Brain pericyte (primary cell): ENCODE results near the gene EPHA1.

Source experiments
- DNase-seq: peaks from one replicate; pipeline ENCODE4 v3.0.0-alpha.2; 2012; ENCODE audit warnings: low read depth, low spot score

The EPHA1 gene

DNA sequence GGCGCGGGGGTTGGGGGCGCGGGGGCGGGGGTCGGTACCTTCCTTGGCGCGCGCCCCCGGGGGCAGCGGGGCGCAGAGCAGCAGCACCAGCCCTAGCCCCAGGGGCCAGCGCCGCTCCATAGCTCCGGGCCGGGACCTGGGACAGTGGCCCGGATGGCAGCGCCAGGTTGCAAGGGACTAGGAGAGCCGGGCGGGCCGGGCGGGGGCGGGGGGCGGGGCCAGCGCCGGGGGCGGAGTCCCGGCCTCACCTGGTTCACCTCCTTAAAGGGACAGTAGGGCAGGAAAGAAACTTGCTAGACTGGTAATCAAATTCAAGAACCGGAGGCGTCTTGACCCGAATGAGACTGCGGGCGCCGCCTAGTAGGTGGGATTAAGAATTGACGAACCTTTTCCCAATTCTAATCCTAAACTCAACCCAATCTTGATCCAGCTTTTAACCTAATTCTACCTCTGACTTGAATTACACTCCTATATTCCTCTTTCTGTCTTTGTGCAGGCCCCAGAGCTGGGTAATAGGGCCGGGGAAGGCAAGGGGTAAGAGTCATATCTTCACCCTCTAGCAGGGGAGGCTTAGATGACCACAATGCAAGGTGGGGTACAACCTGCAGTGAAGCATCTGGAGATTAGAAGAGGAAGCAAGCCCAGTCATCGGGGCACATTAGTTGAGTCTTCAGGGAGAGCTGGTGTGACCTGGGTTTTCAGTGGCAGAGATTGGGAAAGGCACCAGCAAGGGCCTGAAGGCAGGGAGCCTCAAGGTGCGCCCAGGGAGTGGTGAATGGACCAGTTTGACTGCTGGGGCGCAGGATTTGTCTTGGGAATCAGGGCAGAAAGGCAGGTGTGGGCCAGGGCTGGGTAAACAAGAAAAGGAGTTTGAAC is at the start of gene EPHA1:
Gene EPHA1 (minus strand): TSS at position 171 of the 876 bp plus-strand sequence. CDS start 51 bp downstream, at position 120.
- no peak for DNase-seq

DNA sequence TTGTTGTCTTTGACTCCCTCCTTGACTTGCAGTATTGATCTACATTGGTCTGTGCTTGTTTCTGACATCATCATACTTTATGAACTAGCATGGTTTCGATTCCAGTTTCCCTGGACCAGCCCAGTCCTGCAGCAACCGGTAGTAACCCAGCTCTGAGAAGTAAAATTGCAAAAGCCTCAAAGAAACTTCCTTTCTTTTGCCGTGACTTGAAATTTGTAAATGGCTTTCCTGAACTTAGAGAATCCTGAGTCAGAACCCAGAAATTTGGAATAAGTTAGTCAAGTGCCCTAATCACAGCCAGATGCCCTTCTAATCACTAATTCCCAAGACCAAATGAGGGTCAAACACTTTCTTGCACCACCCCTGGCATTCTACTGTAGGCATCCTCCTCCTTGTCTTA is 49.6 kb upstream of the EPHA1 start:
- no peak for DNase-seq

DNA sequence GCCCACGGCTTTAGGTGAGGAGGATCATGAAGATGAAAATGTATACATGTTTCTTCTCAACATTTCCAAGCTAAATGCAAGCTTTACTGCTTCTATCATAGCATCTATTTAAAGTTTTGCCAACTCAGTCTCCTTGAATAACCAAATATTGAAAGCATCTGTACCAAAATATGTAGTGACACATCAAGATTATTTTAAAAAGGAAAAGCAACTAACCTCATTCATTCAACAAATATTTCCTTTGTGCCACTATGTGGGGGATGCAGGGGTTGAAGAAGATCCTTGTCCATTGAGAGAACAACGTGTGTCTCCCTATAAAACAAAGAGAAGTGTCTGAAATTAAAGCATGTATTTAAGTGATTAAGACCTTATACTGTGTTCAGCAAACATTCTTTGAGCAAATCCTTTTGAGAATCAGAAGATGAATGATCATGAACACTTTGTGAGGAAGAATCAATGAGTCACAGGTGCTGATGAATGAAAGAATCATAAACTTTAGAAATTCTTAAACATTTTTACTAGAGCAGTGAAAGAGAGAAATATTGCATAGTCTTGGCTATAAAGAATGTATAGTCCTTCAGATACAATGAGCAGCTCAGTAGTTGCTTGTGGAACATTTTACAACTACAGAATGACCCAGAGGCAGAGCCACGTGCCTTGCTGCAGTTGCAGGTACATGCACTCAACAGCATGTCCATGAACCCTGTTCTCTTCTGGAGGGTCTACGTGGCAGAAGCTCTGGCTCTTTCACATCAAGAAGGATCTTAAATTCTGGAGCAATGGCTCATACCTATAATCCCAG is 48.5 kb upstream of the EPHA1 start:
- DNase-seq = no peak

DNA sequence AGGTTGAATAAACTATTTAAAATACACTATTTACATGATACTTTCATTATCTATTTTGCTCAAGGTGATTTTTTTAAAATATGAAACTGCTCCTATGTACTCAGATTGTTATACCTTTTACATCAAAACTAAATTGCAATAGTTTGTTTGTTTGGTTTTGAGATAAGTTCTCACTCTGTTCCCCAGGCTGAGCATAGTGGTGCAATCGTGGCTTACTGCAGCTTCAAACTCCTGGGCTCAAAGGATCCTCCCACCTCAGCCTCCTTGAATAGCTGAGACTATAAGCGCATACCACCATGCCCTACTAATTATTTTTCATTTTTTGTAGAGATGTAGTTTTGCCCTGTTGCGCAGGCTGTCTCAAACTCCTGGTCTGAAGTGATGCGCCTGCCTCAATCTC is 47.3 kb upstream of the EPHA1 start:
- no peak for DNase-seq

DNA sequence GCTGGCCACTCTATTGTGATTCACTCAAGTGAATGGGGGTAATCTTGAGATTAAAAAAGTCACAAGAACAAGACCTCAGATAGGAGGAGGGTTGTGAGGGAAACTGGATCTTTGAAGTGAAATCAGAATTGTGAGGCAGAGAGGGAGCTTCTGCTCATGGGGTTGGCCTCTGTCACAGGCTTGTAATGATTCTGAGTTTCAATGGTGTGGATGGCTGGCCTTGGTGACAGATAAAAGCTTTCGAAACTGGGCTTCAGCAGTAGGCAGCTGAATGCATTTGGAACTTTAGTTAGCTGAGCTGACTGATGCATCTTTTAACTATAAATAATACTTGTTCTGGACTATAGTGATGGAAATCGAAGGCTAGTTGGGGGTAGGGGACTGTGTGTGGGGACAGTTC is 46.8 kb upstream of the EPHA1 start:
- DNase-seq = no peak

DNA sequence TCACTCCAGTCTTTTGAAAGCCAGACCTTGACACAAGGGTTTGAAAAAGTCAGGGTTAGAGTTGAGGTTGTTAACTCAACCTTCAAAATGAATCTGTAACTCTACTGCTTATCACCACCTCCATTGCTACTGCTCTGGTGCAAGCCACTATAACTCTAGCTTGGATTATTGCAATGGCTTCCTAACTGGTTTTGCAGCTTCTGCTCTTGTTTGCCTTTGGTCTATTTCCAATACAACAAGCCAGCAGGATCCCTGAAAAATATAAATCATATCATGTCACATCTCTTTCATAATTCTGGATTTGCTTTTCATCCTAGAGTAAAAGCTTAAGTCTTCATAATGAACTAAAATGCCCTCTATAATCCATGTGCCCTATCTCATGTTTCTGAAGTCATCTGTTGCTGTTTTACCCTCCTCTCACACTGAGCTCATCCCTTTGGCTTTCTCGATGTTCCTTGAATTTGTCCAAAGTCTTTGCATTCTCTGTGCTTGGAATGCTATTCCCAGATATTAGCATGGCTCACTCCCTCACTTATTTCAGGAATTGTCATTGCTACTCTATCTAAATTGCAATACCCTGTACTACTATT is 45.5 kb upstream of the EPHA1 start:
- DNase-seq = no peak

DNA sequence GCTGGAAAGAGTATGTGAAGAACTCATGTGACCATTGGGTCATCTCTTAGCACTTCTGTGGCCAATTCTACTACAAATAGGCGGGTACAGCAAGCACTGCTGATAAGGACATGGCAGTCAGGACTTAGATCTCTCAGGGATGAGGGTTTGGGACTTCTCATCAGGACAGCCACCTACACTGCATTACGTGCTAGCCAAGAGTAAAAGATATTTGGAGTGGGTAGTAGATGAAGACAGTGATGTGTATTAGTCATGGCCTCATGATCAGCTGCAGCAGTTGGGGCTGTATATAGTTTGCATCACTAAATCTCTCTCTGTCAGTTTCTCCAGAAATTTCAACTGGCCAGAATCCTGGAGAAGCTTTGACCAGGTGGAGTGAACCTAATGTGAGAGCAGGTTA is 43.8 kb upstream of the EPHA1 start:
- DNase-seq = no peak

DNA sequence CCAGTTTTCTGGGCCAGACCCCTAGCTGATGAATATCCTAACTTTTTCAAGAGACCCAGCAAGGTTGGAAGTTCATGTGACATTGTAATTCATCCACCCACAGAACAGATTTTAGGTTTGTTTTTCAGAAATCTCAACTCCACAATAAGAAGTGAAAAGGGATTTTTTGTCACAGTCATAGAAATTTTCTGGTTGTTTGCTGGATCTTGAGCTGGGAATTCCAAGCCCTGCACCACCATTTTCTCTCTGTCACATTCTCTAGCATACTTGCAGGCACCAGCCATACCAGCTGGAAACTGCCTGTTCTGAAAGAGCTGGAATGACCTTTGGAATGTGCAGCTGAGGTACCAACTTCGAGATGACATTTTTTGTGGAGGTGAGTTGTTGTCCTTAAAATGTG is 43.1 kb upstream of the EPHA1 start:
- no peak for DNase-seq

DNA sequence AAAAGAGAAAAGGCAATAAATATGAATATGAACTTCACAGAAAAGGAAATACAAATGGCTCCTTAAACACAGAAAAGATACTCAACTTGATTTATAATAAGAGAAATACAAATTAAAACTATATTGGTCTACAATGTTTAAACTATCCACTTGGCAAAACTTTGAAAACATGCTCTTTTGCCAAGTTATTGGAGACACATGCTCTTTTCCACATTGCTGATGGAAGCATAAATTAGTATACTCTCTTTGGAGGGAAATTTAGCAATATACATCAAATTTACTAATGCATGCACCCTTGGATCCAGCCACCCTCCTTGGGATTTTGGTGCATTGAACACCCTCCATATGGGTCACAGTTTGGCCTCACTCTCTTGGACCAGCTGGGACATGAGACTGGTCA is 42.5 kb upstream of the EPHA1 start:
- DNase-seq = no peak

DNA sequence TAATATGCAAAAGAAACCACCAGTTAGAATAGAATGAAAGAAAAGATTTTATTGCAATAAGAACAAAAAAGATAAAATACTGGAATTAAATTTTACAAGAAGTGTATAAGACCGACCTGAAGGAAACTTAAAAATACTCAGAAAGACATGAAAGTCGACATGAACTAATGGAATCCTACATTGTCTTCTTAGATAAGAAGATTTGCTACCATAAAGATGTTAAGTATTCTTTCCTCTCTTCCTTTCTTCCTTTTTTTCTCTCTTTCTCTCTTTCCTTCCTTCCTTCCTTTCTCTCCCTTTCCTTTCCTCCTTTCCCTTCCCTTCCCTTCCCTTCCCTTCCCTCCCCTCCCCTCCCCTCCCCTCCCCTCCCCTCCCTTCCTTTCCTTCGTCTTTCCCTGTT is 41.1 kb upstream of the EPHA1 start:
- no peak for DNase-seq

DNA sequence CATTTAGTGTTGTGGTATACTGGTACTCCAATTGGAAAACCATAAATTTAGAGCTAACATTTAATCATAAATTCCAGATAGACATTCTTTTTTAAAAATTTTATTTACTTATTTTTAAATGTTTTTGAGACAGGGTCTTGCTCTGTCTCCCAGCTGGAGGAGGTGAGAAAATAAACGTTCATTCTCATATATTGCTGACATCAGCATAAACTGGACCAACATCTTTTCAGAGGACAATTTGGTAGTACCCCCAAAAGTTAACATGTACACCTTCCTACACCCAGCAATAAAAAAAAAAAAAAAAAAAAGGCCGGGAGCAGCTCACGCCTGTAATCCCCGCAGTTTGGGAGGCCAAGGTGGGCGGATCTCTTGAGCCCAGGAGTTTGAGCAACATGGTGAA is 39.8 kb upstream of the EPHA1 start:
- no peak for DNase-seq

DNA sequence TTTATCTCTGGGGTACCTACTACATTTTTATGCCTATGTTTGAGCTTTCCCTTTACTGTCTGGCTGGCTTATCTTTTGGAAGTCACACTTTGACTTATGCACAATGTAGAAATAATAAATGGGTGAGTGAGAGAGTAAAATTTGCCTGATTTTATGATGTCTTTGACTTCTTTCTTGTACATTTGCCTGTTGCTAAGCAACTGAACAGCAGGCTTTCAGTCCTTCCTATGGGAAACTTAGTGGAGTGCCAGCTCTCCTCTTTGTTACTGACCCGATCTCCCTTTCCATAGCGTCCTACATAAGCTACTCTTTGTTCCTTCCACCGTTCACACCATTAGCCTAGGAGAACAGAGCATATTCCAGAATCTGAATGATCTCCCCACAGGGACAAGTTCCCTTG is 38.8 kb upstream of the EPHA1 start:
- DNase-seq = no peak

DNA sequence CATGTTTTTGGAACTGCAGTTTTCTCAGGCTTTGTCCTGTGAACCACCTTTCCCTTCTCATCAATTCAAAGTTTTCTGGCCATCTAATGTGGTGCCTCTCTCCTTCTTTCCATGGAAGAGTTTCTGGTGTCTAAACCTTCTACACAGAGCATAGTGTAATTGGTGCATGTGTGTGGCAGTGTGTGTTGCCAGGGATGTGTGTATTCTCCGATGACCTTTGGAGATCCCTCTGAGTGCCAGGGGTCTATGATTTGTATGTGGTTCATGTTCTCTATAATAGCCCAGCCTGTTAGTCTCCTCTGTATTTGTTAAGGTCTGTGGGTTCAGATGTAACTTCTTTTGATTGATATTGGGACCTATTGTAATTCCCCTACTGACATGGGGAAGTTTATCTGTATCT is 36.1 kb upstream of the EPHA1 start:
- no peak for DNase-seq

DNA sequence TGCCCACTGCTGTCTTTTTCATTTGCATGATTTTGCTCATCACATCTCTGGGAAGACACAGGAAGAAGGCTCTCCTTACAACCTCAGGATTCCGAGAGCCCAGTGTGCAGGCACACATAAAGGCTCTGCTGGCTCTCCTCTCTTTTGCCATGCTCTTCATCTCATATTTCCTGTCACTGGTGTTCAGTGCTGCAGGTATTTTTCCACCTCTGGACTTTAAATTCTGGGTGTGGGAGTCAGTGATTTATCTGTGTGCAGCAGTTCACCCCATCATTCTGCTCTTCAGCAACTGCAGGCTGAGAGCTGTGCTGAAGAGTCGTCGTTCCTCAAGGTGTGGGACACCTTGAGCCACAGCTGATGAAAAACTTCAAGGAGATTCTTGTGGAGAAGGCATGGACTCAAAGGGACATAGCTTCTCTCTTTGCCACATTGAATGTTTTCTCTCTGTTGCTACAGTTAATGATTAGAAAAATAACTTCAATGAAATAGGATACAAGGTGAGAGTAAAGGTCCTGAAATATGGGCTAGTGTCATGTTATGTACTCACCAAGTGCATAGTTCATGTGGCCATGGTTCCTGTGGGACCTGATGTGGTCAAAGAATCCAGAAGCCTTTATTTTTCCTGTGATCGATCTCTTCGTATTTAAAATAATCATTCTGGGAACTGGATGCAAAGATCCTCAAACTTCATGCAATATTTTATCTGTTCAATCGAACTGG is 35.6 kb upstream of the EPHA1 start:
- no peak for DNase-seq

DNA sequence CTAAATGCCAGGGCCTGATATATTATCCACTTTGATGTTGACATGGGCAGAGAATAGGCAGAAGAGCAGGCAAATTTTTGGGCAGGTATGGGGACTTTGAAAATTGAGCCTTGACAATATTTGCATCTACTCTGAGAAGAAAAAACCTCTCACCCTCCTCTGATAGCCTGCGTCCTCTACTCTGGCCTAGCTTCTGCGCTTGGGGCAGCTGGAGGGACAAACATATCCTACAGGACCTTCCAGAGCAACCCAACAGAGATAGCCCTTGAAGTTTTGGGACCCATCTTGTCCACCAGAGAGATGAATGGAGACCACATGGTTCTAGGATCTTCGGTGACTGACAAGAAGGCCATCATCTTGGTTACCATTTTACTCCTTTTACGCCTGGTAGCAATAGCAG is 34.5 kb upstream of the EPHA1 start, which contains the start of gene TAS2R60:
Gene TAS2R60 (plus strand): TSS at position 301 of the 400 bp plus-strand sequence. CDS start 0 bp downstream, at position 301.
- DNase-seq = no peak

DNA sequence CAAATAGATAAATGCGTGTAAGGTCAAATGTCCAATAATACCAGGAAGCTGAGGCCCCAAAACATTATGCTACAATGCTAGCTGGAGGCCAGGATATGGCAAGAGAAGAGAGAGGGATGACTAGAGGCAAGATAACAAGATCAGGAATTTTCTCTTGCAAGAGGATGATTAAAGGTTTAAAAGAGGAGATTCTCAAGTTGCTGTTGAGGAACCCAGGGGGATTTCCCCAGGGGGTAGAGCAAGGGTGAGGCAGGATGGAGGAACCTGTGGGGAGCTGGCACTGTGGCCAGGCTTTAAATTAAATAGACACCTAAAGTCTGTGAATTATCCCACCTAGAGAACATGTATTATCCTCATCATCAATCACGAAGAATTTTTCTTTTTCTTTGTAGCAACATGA is 31.2 kb upstream of the EPHA1 start:
- DNase-seq = no peak

DNA sequence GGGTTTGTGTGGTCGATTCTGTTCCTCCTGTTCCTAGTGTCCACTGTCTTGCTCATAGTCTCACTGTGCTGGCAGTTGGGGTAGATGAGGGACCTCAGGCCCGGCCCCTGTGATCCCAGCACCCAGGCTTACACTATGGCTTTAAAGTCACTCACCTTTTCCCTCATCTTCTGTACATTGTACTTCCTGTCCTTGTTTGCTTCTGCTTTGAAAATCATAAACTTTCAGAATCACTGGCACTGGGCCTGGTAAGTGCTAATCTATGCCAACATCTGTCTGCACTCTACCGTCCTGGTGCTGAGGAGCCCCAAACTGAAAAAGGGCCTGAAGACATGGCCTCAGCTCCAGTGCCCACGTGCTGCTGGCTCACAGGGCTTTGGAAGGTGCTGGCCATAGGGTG is 28.9 kb upstream of the EPHA1 start:
- DNase-seq = no peak

DNA sequence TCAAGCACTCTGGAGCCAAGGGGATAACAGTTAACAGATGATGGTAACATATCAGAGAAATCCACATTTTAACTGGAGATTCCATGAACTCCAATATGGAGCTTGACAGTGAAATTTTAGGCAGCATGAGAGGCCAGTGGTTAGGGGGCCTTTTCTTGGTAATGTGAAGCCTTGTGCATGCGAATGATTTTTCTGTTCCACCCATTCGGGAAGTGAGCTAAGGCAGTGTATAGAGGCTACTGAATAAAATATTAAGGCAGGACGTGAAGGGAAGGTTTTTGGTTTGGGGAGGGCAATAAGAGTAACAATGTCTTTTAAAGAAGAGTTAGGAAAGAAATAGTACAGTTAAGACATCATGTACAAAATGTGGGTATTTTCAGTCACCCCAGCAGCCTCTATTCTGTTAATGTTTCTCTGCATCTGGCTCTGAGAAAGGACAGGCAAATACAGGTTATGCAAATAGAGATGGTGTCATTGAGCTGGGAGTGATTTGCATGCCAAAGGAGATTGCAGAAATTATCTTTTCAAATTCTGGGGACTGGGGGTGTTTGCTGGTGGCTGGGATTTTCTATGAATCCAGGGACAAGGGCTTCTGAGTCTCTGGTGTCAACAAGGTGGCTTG is 27.8 kb upstream of the EPHA1 start:
- DNase-seq = no peak

DNA sequence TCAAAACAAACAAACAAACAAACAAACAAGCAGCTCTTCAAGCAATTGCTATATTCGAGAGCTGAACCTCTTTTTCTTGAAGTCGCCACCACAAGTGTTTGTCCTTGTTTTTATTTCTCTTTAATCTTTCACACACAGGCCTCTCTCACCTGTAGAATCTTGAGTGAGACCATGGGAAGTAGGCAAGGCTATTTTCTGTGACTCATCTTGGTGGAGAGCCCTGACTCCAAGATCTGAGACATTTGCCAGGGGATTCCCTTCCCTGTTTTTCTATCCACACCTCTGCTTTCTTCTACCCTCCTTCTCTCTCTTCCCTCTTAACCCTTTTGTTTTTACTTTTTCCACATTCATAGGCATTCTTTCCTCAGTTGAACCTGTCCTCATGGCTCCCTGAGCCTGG is 26.6 kb upstream of the EPHA1 start:
- DNase-seq = no peak

DNA sequence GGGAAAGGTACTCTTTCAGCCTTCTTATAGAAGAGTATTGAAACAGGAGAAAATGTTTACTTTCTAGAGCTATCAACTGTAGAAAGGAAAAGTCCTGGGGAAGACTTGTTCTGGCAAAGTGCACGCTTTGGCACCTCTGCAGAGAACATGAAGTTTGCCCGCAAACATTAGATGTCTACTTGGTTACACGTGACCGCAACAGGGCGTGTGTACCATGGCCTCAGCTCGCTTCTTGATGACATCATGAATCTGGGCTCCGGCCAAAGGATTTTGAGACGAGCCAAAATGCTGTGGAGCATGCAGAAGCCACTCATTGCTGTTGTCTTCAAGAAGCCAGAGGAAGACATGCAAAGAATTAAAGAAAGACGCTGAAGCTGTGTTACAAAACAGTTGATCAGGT is 26.0 kb upstream of the EPHA1 start:
- no peak for DNase-seq

DNA sequence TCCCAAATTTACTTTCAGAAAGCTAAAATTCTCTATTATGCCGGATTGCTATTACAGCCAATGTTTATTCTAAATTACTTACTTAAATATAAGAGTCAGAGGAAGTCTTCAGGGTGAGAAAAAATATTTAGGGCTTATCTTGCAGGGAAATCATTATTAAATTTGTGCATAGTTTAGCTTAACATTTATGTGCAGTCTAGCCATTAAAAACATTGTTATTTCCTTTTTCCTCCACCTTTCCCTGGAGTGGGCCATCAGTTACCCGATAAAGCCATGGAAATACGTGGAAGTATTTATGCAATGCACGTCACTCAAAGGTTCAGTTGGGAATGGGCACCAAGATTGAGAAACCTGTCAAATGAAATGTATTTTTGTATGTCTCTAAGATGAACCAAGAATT is 25.1 kb upstream of the EPHA1 start:
- DNase-seq = no peak
